Stimulated activated naive B cell treated with anti-CD40 and anti-IgM and Interleukin-4, amounts not matched to agents 10 μg/mL and 1 μg/mL and 100 μg/mL, for 72 hours (primary cell): Measurements from ENCODE around the gene TM4SF4.

Experiments
- ATAC-seq, 2 donors: fragments of 150-1000 bp; cut with Tn5 transposase; replicated peaks; 2 replicates each; pipeline ENCODE4 v1.10.0; 2021; ENCODE audit warnings: moderate library complexity in 1 of 2
- DNase-seq: peaks from one replicate; pipeline ENCODE4 v3.0.0; 2021
- H3K27ac Mint-ChIP-seq: one replicate; pipeline ENCODE4 v1.8.0; 2022; ENCODE audit warnings: mild to moderate bottlenecking, mixed read lengths
- H3K27me3 Mint-ChIP-seq, 2 donors: one replicate each; pipeline ENCODE4 v1.8.0; 2022; ENCODE audit warnings: mixed read lengths in 2 of 2
- H3K36me3 Mint-ChIP-seq, 2 donors: one replicate each; pipeline ENCODE4 v1.8.0; 2022; ENCODE audit warnings: mixed read lengths in 2 of 2, mild to moderate bottlenecking in 1 of 2
- H3K4me1 Mint-ChIP-seq, 2 donors: one replicate each; pipeline ENCODE4 v1.8.0; 2022; ENCODE audit warnings: mixed read lengths in 2 of 2, mild to moderate bottlenecking in 1 of 2
- H3K4me3 Mint-ChIP-seq, 2 donors: one replicate each; pipeline ENCODE4 v1.8.0; 2022; ENCODE audit warnings: mild to moderate bottlenecking in 2 of 2, mixed read lengths in 2 of 2, moderate library complexity in 1 of 2
- H3K9me3 Mint-ChIP-seq, 2 donors: one replicate each; pipeline ENCODE4 v1.8.0; 2022; ENCODE audit warnings: mixed read lengths in 2 of 2, mild to moderate bottlenecking in 1 of 2

The TM4SF4 gene

GRCh38 chr3:149527531-149528339 is 53.2 kb downstream of the TM4SF4 start:
- no peak for ATAC-seq

GRCh38 chr3:149528340-149528650 is 53.8 kb downstream of the TM4SF4 start:
- ATAC-seq, result no peak
- no peak overlapping the region for H3K27ac Mint-ChIP-seq

More at GRCh38 chr3:149527531-149528339, 53.2 kb downstream of the TM4SF4 start:
- no peak overlapping the region for H3K4me3 Mint-ChIP-seq
- H3K27ac Mint-ChIP-seq, result no peak overlapping the region
- H3K4me1 Mint-ChIP-seq, result peaks cover 2 to 4% of the 10 kb centered on the region in 2 donors
- H3K9me3 Mint-ChIP-seq, result no peaks in the 10 kb centered on the region
- DNase-seq, result no peak
- H3K27me3 Mint-ChIP-seq, result peaks cover 4 to 11% of the 10 kb centered on the region in 2 donors
- no peaks in the 10 kb centered on the region for H3K36me3 Mint-ChIP-seq

GRCh38 chr3:149529099-149529498 is 54.6 kb downstream of the TM4SF4 start:
- ATAC-seq (no peak), DNase-seq (no peak)
- no peak overlapping the region for H3K4me3 Mint-ChIP-seq
- H3K36me3 Mint-ChIP-seq, result no peaks in the 10 kb centered on the region
- peaks cover 5 to 9% of the 10 kb centered on the region in 2 donors for H3K4me1 Mint-ChIP-seq
- H3K27me3 Mint-ChIP-seq, result peaks cover 4% of the 10 kb centered on the region in 2 donors
- H3K27ac Mint-ChIP-seq, result no peak overlapping the region
- H3K9me3 Mint-ChIP-seq, result no peaks in the 10 kb centered on the region

More at GRCh38 chr3:149528340-149528650, 53.8 kb downstream of the TM4SF4 start:
- Mint-ChIP-seq H3K27me3 (peaks cover 4 to 11% of the 10 kb centered on the region in 2 donors), H3K4me1 (peaks cover 5 to 9% of the 10 kb centered on the region in 2 donors), H3K36me3 (no peaks in the 10 kb centered on the region), H3K9me3 (no peaks in the 10 kb centered on the region), H3K4me3 (no peak overlapping the region)
- DNase-seq, result no peak

- no peak for DNase-seq
Measured at GRCh38 chr3:149532489-149533180, 58.1 kb downstream of the TM4SF4 start.

GRCh38 chr3:149534082-149534481 is 59.6 kb downstream of the TM4SF4 start:
- no peaks in the 10 kb centered on the region for H3K27me3 Mint-ChIP-seq
- H3K27ac Mint-ChIP-seq, result no peak overlapping the region
- peaks cover 5 to 9% of the 10 kb centered on the region in 2 donors for H3K4me1 Mint-ChIP-seq
- ATAC-seq, result no peak
- no peak for DNase-seq
- no peak overlapping the region for H3K4me3 Mint-ChIP-seq
- H3K9me3 Mint-ChIP-seq, result no peaks in the 10 kb centered on the region
- no peaks in the 10 kb centered on the region for H3K36me3 Mint-ChIP-seq

More at GRCh38 chr3:149532489-149533180, 58.1 kb downstream of the TM4SF4 start:
- H3K4me3 Mint-ChIP-seq, result peak overlapping the region; percentile 68 to 70
- H3K4me1 Mint-ChIP-seq, result peaks cover 5 to 9% of the 10 kb centered on the region in 2 donors
- H3K36me3 Mint-ChIP-seq, result no peaks in the 10 kb centered on the region
- no peaks in the 10 kb centered on the region for H3K27me3 Mint-ChIP-seq
- no peaks in the 10 kb centered on the region for H3K9me3 Mint-ChIP-seq
- peak; percentile 54 to 76 for ATAC-seq
- H3K27ac Mint-ChIP-seq, result peak overlapping the region; percentile 69

DNA sequence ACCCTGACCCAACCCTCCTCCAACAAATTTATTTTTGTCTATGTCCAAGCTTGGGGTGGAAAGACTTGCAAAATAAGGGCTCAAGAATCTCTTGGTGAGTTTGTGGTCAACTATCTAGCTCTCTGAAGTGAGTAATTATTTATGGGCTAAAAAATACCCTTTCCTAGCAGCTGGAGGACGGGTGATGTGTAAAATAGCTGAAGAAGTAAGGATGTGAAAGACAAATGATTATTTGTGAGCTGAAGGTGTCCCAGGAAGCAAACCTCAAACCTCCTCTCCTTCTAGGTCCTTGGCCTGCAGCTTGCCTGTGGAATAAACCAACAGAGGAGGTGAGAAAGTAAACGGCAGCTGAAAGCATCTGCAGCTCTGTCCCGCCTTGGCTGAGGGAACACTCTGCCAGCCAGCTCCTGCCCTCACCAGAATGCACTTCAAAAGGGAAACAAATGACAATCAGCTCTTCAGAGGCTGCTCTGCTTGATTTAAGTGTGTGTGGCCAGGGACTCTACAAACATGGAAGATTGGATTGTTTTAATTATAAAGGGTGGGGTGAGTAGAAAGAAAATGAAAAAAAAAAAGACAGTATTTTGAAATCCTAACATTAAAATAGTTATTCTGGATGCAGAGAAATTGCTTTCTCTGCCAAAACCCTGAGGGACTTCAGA is 60.3 kb downstream of the TM4SF4 start:
- H3K27ac Mint-ChIP-seq, result no peak overlapping the region
- H3K4me1 Mint-ChIP-seq, result peaks cover 5 to 9% of the 10 kb centered on the region in 2 donors
- H3K27me3 Mint-ChIP-seq, result no peaks in the 10 kb centered on the region
- H3K36me3 Mint-ChIP-seq, result no peaks in the 10 kb centered on the region
- H3K4me3 Mint-ChIP-seq, result no peak overlapping the region
- ATAC-seq (no peak), DNase-seq (no peak)
- no peaks in the 10 kb centered on the region for H3K9me3 Mint-ChIP-seq

DNA sequence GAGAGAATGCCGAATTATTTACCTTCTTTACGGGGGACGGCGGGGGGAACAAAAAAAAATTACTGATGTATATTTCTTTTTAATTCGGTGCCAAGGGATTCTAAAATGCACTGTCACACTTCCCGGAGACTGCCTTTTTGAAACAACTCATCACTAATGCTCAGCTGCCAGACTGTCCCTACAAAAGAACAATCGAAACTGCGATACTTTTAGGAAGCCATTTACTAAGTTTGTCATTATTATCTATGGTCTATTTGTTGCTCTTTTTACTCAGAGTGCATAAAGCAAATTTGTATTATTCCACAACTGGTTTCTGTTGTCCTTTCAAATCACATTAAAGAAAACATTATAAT is 60.8 kb downstream of the TM4SF4 start:
- no peaks in the 10 kb centered on the region for H3K36me3 Mint-ChIP-seq
- ATAC-seq (no peak), DNase-seq (no peak)
- H3K27me3 Mint-ChIP-seq, result peaks cover 0 to 4% of the 10 kb centered on the region in 2 donors
- H3K4me3 Mint-ChIP-seq, result no peak overlapping the region
- no peaks in the 10 kb centered on the region for H3K9me3 Mint-ChIP-seq
- H3K4me1 Mint-ChIP-seq, result peaks cover 5 to 9% of the 10 kb centered on the region in 2 donors
- no peak overlapping the region for H3K27ac Mint-ChIP-seq

- no peak overlapping the region for H3K4me3 Mint-ChIP-seq
Measured at GRCh38 chr3:149536429-149536828, 61.9 kb downstream of the TM4SF4 start.

GRCh38 chr3:149538371-149538770 is 63.9 kb downstream of the TM4SF4 start:
- Mint-ChIP-seq H3K27ac (no peak overlapping the region), H3K4me3 (no peak overlapping the region), H3K9me3 (no peaks in the 10 kb centered on the region), H3K27me3 (peaks cover 4% of the 10 kb centered on the region in 2 donors), H3K4me1 (no peaks in the 10 kb centered on the region), H3K36me3 (no peaks in the 10 kb centered on the region)
- ATAC-seq, result no peak
- DNase-seq, result no peak

More at GRCh38 chr3:149536429-149536828, 61.9 kb downstream of the TM4SF4 start:
- no peaks in the 10 kb centered on the region for H3K9me3 Mint-ChIP-seq
- peaks cover 0 to 4% of the 10 kb centered on the region in 2 donors for H3K27me3 Mint-ChIP-seq
- H3K27ac Mint-ChIP-seq, result no peak overlapping the region
- peaks cover 4 to 9% of the 10 kb centered on the region in 2 donors for H3K4me1 Mint-ChIP-seq
- DNase-seq, result no peak
- no peak for ATAC-seq
- H3K36me3 Mint-ChIP-seq, result no peaks in the 10 kb centered on the region

- DNase-seq (no peak), ATAC-seq (no peak)
- Mint-ChIP-seq H3K27me3 (peaks cover 4 to 10% of the 10 kb centered on the region in 2 donors), H3K4me1 (no peaks in the 10 kb centered on the region), H3K36me3 (no peaks in the 10 kb centered on the region), H3K9me3 (no peaks in the 10 kb centered on the region), H3K4me3 (no peak overlapping the region), H3K27ac (no peak overlapping the region)
Measured at GRCh38 chr3:149541091-149541491, 66.6 kb downstream of the TM4SF4 start.

GRCh38 chr3:149542375-149543312 is 68.1 kb downstream of the TM4SF4 start:
- H3K9me3 Mint-ChIP-seq, result no peaks in the 10 kb centered on the region
- ATAC-seq (no peak), DNase-seq (no peak)
- H3K4me1 Mint-ChIP-seq, result no peaks in the 10 kb centered on the region
- H3K27me3 Mint-ChIP-seq, result peaks cover 8 to 16% of the 10 kb centered on the region in 2 donors
- H3K27ac Mint-ChIP-seq, result no peak overlapping the region
- H3K36me3 Mint-ChIP-seq, result no peaks in the 10 kb centered on the region
- H3K4me3 Mint-ChIP-seq, result no peak overlapping the region

DNA sequence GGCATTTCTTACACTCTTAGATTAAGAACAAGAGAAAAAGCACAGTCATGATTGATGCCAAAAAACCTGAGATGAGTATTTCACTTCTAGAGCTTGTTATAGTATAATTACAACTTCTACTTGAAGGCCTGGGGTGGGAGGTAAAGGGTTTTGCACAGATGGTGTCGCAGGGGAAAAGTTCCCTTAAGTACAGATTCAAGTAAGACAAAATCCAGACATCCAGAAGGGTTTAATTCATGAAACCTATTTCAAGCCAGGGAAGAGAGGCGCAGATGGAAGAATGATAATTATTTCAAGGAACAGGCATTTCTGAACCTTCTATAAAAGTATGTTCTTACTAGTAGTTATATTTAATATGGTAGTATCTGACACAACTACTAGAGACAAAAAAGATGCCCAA is 70.6 kb downstream of the TM4SF4 start:
- Mint-ChIP-seq H3K36me3 (no peaks in the 10 kb centered on the region), H3K27me3 (peaks cover 8 to 19% of the 10 kb centered on the region in 2 donors), H3K4me3 (no peak overlapping the region), H3K4me1 (no peaks in the 10 kb centered on the region), H3K27ac (no peak overlapping the region), H3K9me3 (no peaks in the 10 kb centered on the region)
- ATAC-seq (no peak), DNase-seq (no peak)

DNA sequence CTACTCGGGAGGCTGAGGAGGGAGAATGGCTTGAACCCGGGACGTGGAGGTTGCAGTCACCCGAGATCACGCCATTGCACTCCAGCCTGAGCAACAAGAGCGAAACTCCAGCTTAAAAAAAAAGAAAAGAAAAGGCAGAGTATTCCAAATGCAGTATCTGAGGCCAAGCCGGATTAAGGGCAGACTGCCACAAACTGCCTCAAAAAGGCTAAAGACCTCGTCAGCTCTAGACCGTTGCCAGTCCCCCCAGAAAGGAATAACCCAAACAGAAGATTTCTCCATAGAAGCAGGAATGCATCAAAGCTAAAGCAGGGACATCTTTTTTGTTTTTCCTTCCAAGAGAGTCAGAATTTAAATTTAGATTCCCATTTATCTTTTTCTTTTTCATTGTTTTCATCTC is 72.9 kb downstream of the TM4SF4 start:
- no peak for ATAC-seq
- H3K4me3 Mint-ChIP-seq, result no peak overlapping the region
- peaks cover 8 to 17% of the 10 kb centered on the region in 2 donors for H3K27me3 Mint-ChIP-seq
- no peaks in the 10 kb centered on the region for H3K36me3 Mint-ChIP-seq
- no peaks in the 10 kb centered on the region for H3K4me1 Mint-ChIP-seq
- no peak overlapping the region for H3K27ac Mint-ChIP-seq
- DNase-seq, result no peak
- no peaks in the 10 kb centered on the region for H3K9me3 Mint-ChIP-seq
